Coronary artery (tissue), 2 donors: ENCODE data around the gene PPM1H.
"Not testable (repeated sequence)": the region's sequence is repeated elsewhere in the genome, so short reads cannot be mapped to it uniquely, and the experiment has no call there.

Experiments
- DNase-seq: peaks from one replicate; pipeline ENCODE4 v3.0.0-alpha.2; 2017; ENCODE audit warnings: low spot score
- H3K27ac ChIP-seq, 2 donors: fragments of 200-600 bp; sonication (generic); one replicate each; pipeline ENCODE4 v1.5.1; 2016 to 2019
- H3K4me3 ChIP-seq: fragments of 200-600 bp; sonication (generic); 2 replicates; pipeline ENCODE4 v1.5.1; 2016; ENCODE audit warnings: mild to moderate bottlenecking, moderate library complexity
- TF ChIP-seq, protein P1 (sequence below): fragments of 200-600 bp; sonication (generic); IDR thresholded peaks from one replicate; pipeline ENCODE4 v1.5.1; 2019; ENCODE audit warnings: antibody characterized with exemption

Gene PPM1H

DNA sequence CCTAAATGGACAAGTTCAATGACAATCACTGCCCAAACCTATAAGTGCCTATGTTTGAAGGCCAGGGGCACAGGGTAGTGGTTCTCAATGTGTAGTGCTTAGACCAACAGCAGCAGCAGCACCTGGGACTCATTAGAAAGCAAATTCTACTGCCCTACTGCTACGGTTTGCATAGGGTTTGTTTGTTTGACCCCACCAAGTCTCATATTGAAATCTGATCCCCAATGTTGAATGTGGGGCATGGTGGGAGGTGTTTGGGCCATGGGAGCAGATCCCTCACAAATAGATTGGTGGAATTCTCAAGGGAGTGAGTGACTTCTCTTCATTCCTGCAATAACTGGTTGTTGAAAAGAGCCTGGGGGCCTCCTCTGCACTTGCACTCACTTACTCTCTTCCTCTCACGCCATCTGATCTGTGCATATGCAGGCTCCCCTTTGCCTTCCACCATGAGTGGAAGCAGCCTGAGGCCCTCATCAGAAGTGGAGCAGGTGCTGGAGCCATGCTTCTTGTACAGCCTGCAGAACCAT lies 39.5 kb downstream of the PPM1H start:
- Histone ChIP-seq H3K27ac (no peak overlapping the region), H3K4me3 (no peak overlapping the region)
- TF ChIP-seq, protein P1, sequence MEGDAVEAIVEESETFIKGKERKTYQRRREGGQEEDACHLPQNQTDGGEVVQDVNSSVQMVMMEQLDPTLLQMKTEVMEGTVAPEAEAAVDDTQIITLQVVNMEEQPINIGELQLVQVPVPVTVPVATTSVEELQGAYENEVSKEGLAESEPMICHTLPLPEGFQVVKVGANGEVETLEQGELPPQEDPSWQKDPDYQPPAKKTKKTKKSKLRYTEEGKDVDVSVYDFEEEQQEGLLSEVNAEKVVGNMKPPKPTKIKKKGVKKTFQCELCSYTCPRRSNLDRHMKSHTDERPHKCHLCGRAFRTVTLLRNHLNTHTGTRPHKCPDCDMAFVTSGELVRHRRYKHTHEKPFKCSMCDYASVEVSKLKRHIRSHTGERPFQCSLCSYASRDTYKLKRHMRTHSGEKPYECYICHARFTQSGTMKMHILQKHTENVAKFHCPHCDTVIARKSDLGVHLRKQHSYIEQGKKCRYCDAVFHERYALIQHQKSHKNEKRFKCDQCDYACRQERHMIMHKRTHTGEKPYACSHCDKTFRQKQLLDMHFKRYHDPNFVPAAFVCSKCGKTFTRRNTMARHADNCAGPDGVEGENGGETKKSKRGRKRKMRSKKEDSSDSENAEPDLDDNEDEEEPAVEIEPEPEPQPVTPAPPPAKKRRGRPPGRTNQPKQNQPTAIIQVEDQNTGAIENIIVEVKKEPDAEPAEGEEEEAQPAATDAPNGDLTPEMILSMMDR, result no peak
- no peak for DNase-seq

DNA sequence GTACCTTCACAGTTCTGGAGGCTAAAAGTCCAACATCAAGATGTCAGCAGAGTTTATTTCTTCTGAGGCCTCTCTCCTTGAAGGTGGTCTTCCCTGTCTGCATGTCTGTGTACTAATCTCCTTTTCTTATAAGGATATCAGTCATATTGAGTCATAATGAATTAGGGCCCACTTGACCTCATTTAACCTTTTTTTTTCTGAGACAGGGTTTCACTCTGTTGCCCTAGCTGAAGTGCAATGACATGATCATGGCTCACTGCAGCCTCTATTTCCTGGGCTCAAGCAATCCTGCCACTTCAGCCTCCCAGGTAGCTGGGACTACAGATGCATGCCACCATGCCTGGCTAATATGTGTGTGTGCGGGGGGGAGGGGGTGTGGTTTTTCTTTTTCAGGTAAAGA lies 41.7 kb downstream of the PPM1H start:
- Histone ChIP-seq H3K4me3 (no peak overlapping the region), H3K27ac (no peak overlapping the region)
- TF ChIP-seq, protein P1, result no peak
- no peak for DNase-seq

DNA sequence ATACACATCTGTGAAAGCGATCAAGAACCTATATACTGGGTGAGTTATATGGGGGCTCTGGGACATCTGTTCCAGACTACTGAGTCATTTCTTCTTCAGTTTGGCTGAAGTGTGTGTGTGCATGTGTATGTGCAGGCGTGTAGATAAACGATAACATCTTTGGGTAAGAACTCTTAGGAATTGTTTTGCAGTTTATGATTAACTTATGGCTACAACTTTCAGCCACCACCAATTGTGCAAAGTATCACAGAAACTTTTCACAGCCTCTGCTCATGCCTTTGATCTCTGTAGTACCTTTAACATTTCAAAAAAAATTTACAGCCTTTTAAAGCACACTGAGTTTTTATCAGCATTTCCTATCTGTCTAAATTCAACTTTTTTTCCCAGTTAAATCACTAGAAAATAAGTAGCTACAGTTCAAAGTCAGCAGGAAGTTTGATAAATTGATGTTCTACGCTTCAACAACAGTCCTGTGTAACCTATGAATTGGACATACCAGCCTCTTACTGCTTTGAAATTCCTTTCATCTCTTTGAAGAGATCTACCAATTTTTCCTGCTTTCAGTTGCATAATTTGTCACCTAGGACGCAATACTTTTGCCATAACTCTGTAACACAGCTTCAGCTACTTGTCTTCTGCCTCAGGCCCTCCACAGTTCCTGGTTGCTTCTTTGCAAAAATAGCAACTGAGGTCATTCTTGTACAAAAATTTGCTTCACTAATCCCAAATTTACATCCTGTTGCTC lies 43.0 kb downstream of the PPM1H start:
- no peak for DNase-seq
- H3K27ac ChIP-seq, result no peak overlapping the region
- TF ChIP-seq, protein P1, result no peak
- no peak overlapping the region for H3K4me3 ChIP-seq

DNA sequence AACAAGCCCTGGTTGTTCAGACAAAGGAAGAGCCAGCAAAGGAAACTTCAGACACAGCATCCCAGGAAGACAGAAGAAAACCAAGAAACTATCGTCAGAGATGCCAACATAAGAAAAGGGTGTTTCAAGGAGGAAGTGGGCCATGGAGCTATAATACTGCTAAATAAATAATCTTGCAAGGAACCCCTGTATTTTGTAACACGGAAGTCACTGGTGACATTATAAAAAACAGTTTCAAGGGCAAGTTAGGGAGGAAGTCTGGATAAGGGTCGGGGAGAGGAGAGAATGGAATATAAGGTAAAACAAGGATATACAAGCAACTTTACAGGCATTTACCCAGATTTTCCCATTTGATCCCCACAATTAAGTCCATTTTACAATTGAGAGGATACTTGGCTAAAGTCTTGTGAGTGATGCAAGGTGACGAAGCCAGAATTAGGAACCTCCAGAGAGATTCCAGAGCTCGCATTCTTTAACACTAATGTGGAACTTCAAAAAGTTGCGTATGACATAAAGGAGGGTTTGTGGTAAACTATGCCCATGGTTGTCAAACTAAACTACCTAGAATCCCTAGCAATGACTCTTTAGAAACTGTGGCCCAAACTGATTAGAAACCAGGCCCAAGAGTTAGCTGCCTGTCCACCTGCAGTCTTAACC lies 46.4 kb downstream of the PPM1H start:
- TF ChIP-seq, protein P1, result no peak
- no peak for DNase-seq
- no peak overlapping the region for H3K4me3 ChIP-seq
- no peak overlapping the region for H3K27ac ChIP-seq

DNA sequence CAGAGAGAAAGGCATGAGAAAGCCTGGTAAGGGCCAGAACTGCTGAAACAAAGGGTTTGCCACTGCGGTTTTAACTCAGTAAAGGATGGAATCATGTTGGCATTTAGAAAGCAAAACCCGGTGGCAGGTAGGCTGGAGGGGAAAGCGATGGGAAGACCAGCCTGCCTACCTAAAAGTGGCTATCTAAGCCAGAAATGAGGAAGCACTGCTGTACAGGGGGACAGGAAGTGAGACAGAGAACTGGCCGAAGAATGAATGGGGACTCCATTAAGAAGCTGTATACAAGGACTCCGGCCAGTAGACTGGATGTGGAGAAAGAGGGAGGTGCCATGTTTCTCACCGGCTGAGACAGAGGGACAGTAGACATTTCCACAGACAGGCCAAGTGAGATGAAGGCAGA lies 48.2 kb downstream of the PPM1H start:
- TF ChIP-seq, protein P1, result no peak
- Histone ChIP-seq H3K27ac (no peak overlapping the region), H3K4me3 (no peak overlapping the region)
- no peak for DNase-seq

DNA sequence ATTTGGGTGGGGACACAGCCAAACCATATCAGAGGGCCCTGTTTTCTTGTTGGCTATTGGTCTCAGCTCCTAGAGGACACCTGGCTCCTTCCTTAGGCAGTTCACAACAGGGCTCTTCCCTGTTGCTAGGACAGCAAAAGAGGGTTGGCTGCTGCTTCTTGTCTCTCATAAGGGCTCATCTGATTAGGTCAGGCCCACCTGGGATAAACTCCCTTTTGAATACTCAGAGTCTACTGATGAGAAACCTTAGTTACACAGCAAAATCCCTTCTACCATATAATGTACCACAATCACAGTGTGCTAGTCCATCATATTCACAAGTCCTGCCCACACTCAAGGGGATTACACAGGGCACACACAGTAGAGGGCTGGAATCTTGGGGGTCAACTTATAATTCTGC lies 49.7 kb downstream of the PPM1H start:
- TF ChIP-seq, protein P1, result no peak
- DNase-seq, result no peak
- Histone ChIP-seq H3K4me3 (no peak overlapping the region), H3K27ac (no peak overlapping the region)

DNA sequence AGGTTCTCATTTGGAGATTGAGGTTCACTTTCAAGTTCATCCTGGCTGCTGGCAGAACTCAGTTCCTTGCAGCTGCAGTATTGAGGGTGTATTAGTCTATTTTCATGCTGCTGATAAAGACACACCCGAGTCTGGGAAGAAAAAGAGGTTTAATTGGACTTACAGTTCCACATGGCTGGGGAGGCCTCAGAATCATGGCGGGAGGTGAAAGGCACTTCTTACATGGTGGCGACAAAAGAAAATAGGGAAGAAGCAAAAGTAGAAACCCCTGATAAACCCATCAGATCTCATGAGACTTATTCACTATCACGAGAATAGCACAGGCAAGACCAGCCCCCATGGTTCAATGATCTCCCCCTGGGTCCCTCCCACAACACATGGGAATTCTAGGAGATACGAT lies 50.1 kb downstream of the PPM1H start:
- H3K27ac ChIP-seq, H3K4me3 ChIP-seq, DNase-seq: not testable (repeated sequence)
